Erythroblast (primary cell): Measurements from ENCODE around the gene VEGFC.

ENCODE experiments used
- GATA1 ChIP-seq: IDR thresholded peaks from 2 replicates; pipeline ENCODE4 v1.6.1; 2011; ENCODE audit warnings: low read depth, mild to moderate bottlenecking, control low read depth, low read length, moderate library complexity
- POLR2A ChIP-seq: IDR thresholded peaks from 2 replicates; pipeline ENCODE4 v1.6.1; 2011; ENCODE audit warnings: mild to moderate bottlenecking, low read length

DNA sequence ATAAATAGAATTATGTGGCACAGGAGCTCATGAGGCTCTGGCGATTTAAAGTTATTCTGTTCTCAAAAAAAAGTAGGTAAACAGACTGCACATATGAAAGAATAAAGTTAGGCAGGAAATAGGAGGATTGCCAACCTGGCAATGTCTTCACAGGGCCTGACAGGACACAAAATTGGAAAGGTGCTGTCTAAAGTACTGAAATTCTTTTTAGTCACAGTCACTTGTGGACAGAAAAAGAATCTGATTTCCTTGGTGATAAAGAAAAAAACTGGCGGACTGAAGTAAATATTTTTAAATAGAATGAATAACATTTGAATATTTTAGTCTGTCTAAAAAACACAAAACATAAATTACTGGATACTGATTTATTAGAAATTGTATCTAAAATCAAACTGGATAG lies 124.4 kb downstream of the VEGFC start:
- no peak for TF ChIP-seq POLR2A
- TF ChIP-seq GATA1, result no peak
